Gastrocnemius medialis (tissue), 4 donors: ENCODE measurements around the gene PADI4. TPM values are rescaled to one million over a fixed set of nuclear protein-coding genes. Genes with fewer than 3 reads are reported as not detected.

ENCODE experiments used
- ATAC-seq, 2 donors: fragments of 150-250 bp; one replicate each; pipeline ENCODE4 v1.9.1; 2016
- DNase-seq, 2 donors: peaks; one replicate each; pipeline ENCODE4 v3.0.0-alpha.2; 2019
- H3K27ac ChIP-seq, 4 donors: fragments of 200-600 bp; sonication (generic); 1 replicate in 1 of 4; 2 replicates in 3 of 4; pipeline ENCODE4 v1.5.1; 2016 to 2018; ENCODE audit warnings: mild to moderate bottlenecking in 2 of 4, moderate library complexity in 1 of 4
- H3K27me3 ChIP-seq, 3 donors: fragments of 200-600 bp; sonication (generic) in 2 of 3; 1 replicate in 1 of 3; 2 replicates in 2 of 3; pipeline versions ENCODE4 v1.5.1 to v1.6.0; 2016 to 2019; ENCODE audit warnings: mild to moderate bottlenecking in 1 of 3, moderate library complexity in 1 of 3
- H3K36me3 ChIP-seq, 2 donors: fragments of 200-600 bp; sonication (generic) in 1 of 2; one replicate each; pipeline ENCODE4 v1.5.1; 2017 to 2018
- H3K4me1 ChIP-seq, 2 donors: fragments of 200-600 bp; sonication (generic) in 1 of 2; one replicate each; pipeline ENCODE4 v1.5.1; 2016 to 2017; ENCODE audit warnings: mild to moderate bottlenecking in 2 of 2
- H3K4me3 ChIP-seq, 4 donors: fragments of 200-600 bp; sonication (generic) in 3 of 4; 1 replicate in 1 of 4; 2 replicates in 3 of 4; pipeline ENCODE4 v1.5.1; 2016 to 2019; ENCODE audit warnings: mild to moderate bottlenecking in 2 of 4
- H3K9me3 ChIP-seq, 3 donors: fragments of 200-600 bp; sonication (generic) in 2 of 3; 1 replicate in 1 of 3; 2 replicates in 2 of 3; pipeline ENCODE4 v1.5.1; 2016 to 2019
- CTCF ChIP-seq, 5 experiments: fragments of 450-650 bp in 3 of 5; fragments of 200-600 bp in 2 of 5; sonication (generic) in 2 of 5; IDR thresholded peaks in 4 of 5; conservative IDR thresholded peaks in 1 of 5; 1 replicate in 4 of 5; 2 replicates in 1 of 5; pipeline ENCODE4 v1.5.1; 2016 to 2019; ENCODE audit warnings: antibody characterized with exemption in 5 of 5, mild to moderate bottlenecking in 3 of 5, moderate library complexity in 3 of 5
- POLR2A ChIP-seq, 2 donors: fragments of 450-650 bp; IDR thresholded peaks; one replicate each; pipeline ENCODE4 v1.6.1; 2017; ENCODE audit warnings: antibody characterized with exemption in 2 of 2, mild to moderate bottlenecking in 2 of 2, moderate library complexity in 2 of 2
- in situ Hi-C, 4 donors: fragments of 200-750 bp; cut with MboI; loops; one replicate each; pipeline versions ENCODE4 v1.15.0 to v1.8.0; 2017; ENCODE audit warnings: low sequenced_read_pairs in 4 of 4
- intact Hi-C: fragments of 100-400 bp; cut with DNase I; formaldehyde crosslinking; loops from one replicate; pipeline ENCODE4 v1.15.1; 2023; ENCODE audit warnings: low total_unique reads
- total RNA-seq, 4 donors: library from RNA; depleted of rRNA; stranded (reverse); fragments of >200 nt; gene quantifications; one replicate each; pipeline versions ENCODE4 v1.1.0 to v1.2.3, GENCODE V29; 2016

PADI4 gene
- total RNA-seq, 4 donors from 2014 or later = not detected

- TF ChIP-seq CTCF (IDR thresholded peaks at IDR 0.05 in 4 of 5, conservative IDR thresholded peaks at IDR 0.05 in 1 of 5) = no peak
- TF ChIP-seq POLR2A (IDR thresholded peaks at IDR 0.05) = no peak
- Histone ChIP-seq H3K27ac (no peak overlapping the region), H3K27me3 (peaks cover 12 to 17% (median 12%) of the 10 kb centered on the region in 3 donors), H3K9me3 (no peaks in the 10 kb centered on the region), H3K4me3 (no peak overlapping the region), H3K4me1 (no peaks in the 10 kb centered on the region), H3K36me3 (no peaks in the 10 kb centered on the region)
- in situ Hi-C loops (no loop called here), intact Hi-C loops (no loop called here)
- DNase-seq (no peak), ATAC-seq (no peak)
Observed at GRCh38 chr1:17346046-17346789, 38.2 kb downstream of the PADI4 start.

GRCh38 chr1:17347769-17348592, 40.0 kb downstream of the PADI4 start:
- ATAC-seq (no peak), DNase-seq (no peak)
- H3K36me3 ChIP-seq = no peaks in the 10 kb centered on the region
- no peak overlapping the region for H3K27ac ChIP-seq
- H3K27me3 ChIP-seq = peaks cover 12 to 23% (median 20%) of the 10 kb centered on the region in 3 donors
- in situ Hi-C loops = no loop called here
- H3K4me3 ChIP-seq = no peak overlapping the region
- no peak for TF ChIP-seq POLR2A (IDR thresholded peaks at IDR 0.05)
- TF ChIP-seq CTCF (IDR thresholded peaks at IDR 0.05 in 4 of 5, conservative IDR thresholded peaks at IDR 0.05 in 1 of 5) = no peak
- H3K9me3 ChIP-seq = no peaks in the 10 kb centered on the region
- H3K4me1 ChIP-seq = no peaks in the 10 kb centered on the region
- intact Hi-C loops = no loop called here

- no peaks in the 10 kb centered on the region for H3K4me1 ChIP-seq
- no peak overlapping the region for H3K4me3 ChIP-seq
- DNase-seq (no peak), ATAC-seq (no peak)
- no peak for TF ChIP-seq POLR2A (IDR thresholded peaks at IDR 0.05)
- TF ChIP-seq CTCF (IDR thresholded peaks at IDR 0.05 in 4 of 5, conservative IDR thresholded peaks at IDR 0.05 in 1 of 5) = no peak
- H3K27me3 ChIP-seq = peaks cover 12 to 27% (median 23%) of the 10 kb centered on the region in 3 donors
- intact Hi-C loops (no loop called here), in situ Hi-C loops (no loop called here)
- no peak overlapping the region for H3K27ac ChIP-seq
- no peaks in the 10 kb centered on the region for H3K9me3 ChIP-seq
- no peaks in the 10 kb centered on the region for H3K36me3 ChIP-seq
Observed at GRCh38 chr1:17348593-17349234, 40.7 kb downstream of the PADI4 start.

GRCh38 chr1:17350083-17350482, 42.1 kb downstream of the PADI4 start:
- H3K9me3 ChIP-seq = no peaks in the 10 kb centered on the region
- no peak overlapping the region for H3K27ac ChIP-seq
- H3K27me3 ChIP-seq = peaks cover 16 to 27% (median 23%) of the 10 kb centered on the region in 3 donors
- in situ Hi-C loops (no loop called here), intact Hi-C loops (no loop called here)
- no peaks in the 10 kb centered on the region for H3K4me1 ChIP-seq
- no peak overlapping the region for H3K4me3 ChIP-seq
- no peak for TF ChIP-seq POLR2A (IDR thresholded peaks at IDR 0.05)
- no peak for TF ChIP-seq CTCF (IDR thresholded peaks at IDR 0.05 in 4 of 5, conservative IDR thresholded peaks at IDR 0.05 in 1 of 5)
- H3K36me3 ChIP-seq = no peaks in the 10 kb centered on the region
- DNase-seq (no peak), ATAC-seq (no peak)
